RWPE1 (cell line): Measurements from ENCODE around the gene FAM83D.
A peak's percentile ranks its signal among the peaks of the same experiment; 100 is the strongest.

Experiments used
- CTCF ChIA-PET: fragments of 350-600 bp; sonication (Branson Sonifier 250); formaldehyde crosslinking; extraction: SDS; loops from one replicate; lab custom pipeline; 2021; lab: Yijun Ruan, JAX
- POLR2A ChIA-PET: fragments of 400-600 bp; formaldehyde crosslinking; extraction: SDS; loops from one replicate; lab custom pipeline; 2020; ENCODE audit warnings: antibody characterized with exemption; ENCODE audit not compliant: low non-redundant PET; lab: Yijun Ruan, JAX
- DNase-seq: peaks from one replicate; pipeline ENCODE4 v3.0.0; 2012; ENCODE audit warnings: low spot score
- H3K27ac ChIP-seq: fragments of 450-650 bp; 2 replicates; pipeline ENCODE4 v1.5.1; 2017
- CTCF ChIP-seq: fragments of 450-650 bp; conservative IDR thresholded peaks from 2 replicates; pipeline ENCODE4 v1.5.1; 2017; ENCODE audit warnings: low read depth, mild to moderate bottlenecking

FAM83D gene

GRCh38 chr20:38926142-38926933 lies at the start of gene FAM83D:
Gene FAM83D (plus strand): TSS chr20:38926417. CDS start chr20:38926443, 26 bp downstream.
- ChIA-PET CTCF (interaction anchor here (0.5 to 1.3 kb wide), 13 partner anchors 10 to 929 kb away, joined by 3 to 7 read pairs (median 4); partner anchors contain the start of gene DHX35), POLR2A (interaction anchor here (1.3 kb wide), 1 partner anchor 36 kb away, joined by 3 read pairs; the partner anchor contains the start of gene DHX35)
- peak within 1 kb of the TSS; percentile 75 for H3K27ac ChIP-seq
- DNase-seq, result peak; percentile 100
- peak; percentile 80 for TF ChIP-seq CTCF

- TF ChIP-seq CTCF, result no peak
- no peak for DNase-seq
- H3K27ac ChIP-seq, result no peak overlapping the region
- ChIA-PET CTCF (interaction anchor here (0.6 kb wide), 1 partner anchor 48 kb away, joined by 3 read pairs; no protein-coding TSS in a partner anchor), POLR2A (no interaction called here)
Observed at GRCh38 chr20:38877483-38877882, 48.7 kb upstream of the FAM83D start.

GRCh38 chr20:38878866-38879265 lies 47.4 kb upstream of the FAM83D start:
- ChIA-PET POLR2A (no interaction called here), CTCF (interaction anchor here (0.6 to 1.4 kb wide), 3 partner anchors 19 to 147 kb away, joined by 3 to 4 read pairs (median 4); no protein-coding TSS in a partner anchor)
- peak; percentile 69 for DNase-seq
- TF ChIP-seq CTCF, result no peak
- no peak overlapping the region for H3K27ac ChIP-seq

- no peak for DNase-seq
- POLR2A ChIA-PET, result no interaction called here
- no peak overlapping the region for H3K27ac ChIP-seq
- CTCF ChIA-PET, result interaction anchor here (0.6 to 1.3 kb wide), 3 partner anchors 12 to 89 kb away, joined by 3 to 4 read pairs (median 4); no protein-coding TSS in a partner anchor
- no peak for TF ChIP-seq CTCF
Observed at GRCh38 chr20:38880952-38881735, 45.1 kb upstream of the FAM83D start.

- H3K27ac ChIP-seq, result no peak overlapping the region
- ChIA-PET CTCF (interaction anchor here (0.6 to 2.4 kb wide), 3 partner anchors 11 to 89 kb away, joined by 3 to 17 read pairs (median 4); no protein-coding TSS in a partner anchor), POLR2A (no interaction called here)
- DNase-seq, result no peak
- TF ChIP-seq CTCF, result no peak
Observed at GRCh38 chr20:38881806-38882440, 44.3 kb upstream of the FAM83D start.
